GM12891 (cell line): ENCODE results near the gene ZNF496.

Source experiments
- PAX5 ChIP-seq: IDR thresholded peaks from 2 replicates; pipeline ENCODE4 v1.6.1; 2011; ENCODE audit warnings: low read length, moderate library complexity, mild to moderate bottlenecking; ENCODE audit not compliant: insufficient read depth, severe bottlenecking
- POLR2A ChIP-seq: IDR thresholded peaks from 2 replicates; pipeline ENCODE4 v1.6.1; 2011; ENCODE audit warnings: low read depth, low read length, control low read depth
- POLR2AphosphoS5 ChIP-seq: IDR thresholded peaks from 2 replicates; pipeline ENCODE4 v1.6.1; 2011; ENCODE audit warnings: low read depth, low read length, control low read depth
- SPI1 ChIP-seq: IDR thresholded peaks from 2 replicates; pipeline ENCODE4 v1.6.1; 2011; ENCODE audit warnings: low read depth, low read length, control low read depth
- TAF1 ChIP-seq: IDR thresholded peaks from 2 replicates; pipeline ENCODE4 v1.6.1; 2011; ENCODE audit warnings: low read depth, low read length, control low read depth

DNA sequence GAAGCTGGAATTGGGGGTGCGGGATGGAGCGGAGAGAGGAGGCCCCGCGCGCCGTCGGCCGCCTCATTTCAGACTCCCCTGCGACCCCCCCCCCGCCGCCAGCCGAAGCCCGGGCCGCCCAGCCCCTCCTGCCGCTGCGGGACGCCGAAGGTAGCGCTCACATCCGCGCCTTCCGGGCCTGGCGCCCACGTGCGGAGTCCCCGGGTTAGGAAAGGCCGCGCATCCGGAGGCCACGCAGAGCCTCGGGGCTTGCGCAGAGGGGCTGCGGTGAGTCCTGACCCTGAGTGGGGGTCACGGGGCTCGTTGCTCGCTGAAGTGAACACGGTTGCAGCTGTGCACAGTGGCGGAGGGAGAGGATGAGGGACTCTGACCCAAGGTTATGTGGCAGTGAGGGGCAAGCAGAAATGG is 552 bp upstream of the ZNF496 start:
- TF ChIP-seq POLR2A (no peak), POLR2AphosphoS5 (no peak), TAF1 (no peak; the same call in 1 of the 2 replicates), SPI1 (no peak), PAX5 (no peak)
